A549 (cell line): ENCODE results near the gene PPFIA2.

ENCODE experiments used
- BHLHE40 ChIP-seq: IDR thresholded peaks from 2 replicates; pipeline ENCODE4 v1.6.1; 2012; ENCODE audit warnings: low read depth, low read length, inconsistent platforms
- CHD4 ChIP-seq: fragments of 200-600 bp; sonication (generic); IDR thresholded peaks from 2 replicates; pipeline ENCODE4 v1.6.1; 2016; ENCODE audit warnings: antibody characterized with exemption, mild to moderate bottlenecking, borderline replicate concordance
- ZSCAN20 ChIP-seq: fragments of 250-450 bp; sonication (Bioruptor Pico); IDR thresholded peaks from 2 replicates; pipeline ENCODE4 v1.8.0; 2022; ENCODE audit warnings: mild to moderate bottlenecking, moderate library complexity

DNA sequence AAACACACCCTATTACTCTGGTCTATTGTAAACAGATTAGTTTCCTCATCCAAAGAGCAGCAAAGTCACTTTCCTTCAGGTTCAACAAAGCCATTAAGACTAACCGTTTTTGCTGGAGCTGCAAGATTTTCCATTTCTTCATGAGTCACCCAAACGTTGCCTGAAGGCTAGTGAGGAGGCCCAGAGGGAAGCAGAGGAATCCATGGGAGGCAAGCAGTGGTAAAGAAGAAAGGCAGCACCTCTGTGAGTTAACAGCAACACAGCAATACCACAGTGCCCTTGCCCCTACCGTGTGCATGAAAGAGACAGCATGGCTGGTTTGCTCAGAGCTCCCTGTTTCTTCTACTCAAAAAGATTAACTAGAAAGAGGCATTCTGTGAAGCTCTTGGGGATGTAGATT, 475.0 kb downstream of the PPFIA2 start:
- no peak for TF ChIP-seq ZSCAN20 (CRISPR knock-in tag)
- TF ChIP-seq CHD4: no peak
- no peak for TF ChIP-seq BHLHE40
